T-helper 2 cell (primary cell): ENCODE measurements around the gene ADAMTS20.
"Not testable (repeated sequence)": the region's sequence is repeated elsewhere in the genome, so short reads cannot be mapped to it uniquely, and the experiment has no call there.

Experiments used
- DNase-seq, 5 experiments: peaks; one replicate each; pipeline versions ENCODE4 v3.0.0 to v3.0.0-alpha.2; 2012 to 2022

Gene ADAMTS20

GRCh38 chr12:43462741-43463140 is 89.3 kb downstream of the ADAMTS20 start:
- DNase-seq, result no peak

GRCh38 chr12:43462080-43462479 is 89.9 kb downstream of the ADAMTS20 start:
- no peak for DNase-seq

- DNase-seq, result no peak
Measured at GRCh38 chr12:43459285-43459684, 92.7 kb downstream of the ADAMTS20 start.

- DNase-seq, result no peak
Measured at GRCh38 chr12:43453761-43454160, 98.2 kb downstream of the ADAMTS20 start.

- DNase-seq, result peak in 4 of 5 experiments; percentile 1 to 43 (median 20)
Measured at GRCh38 chr12:43444940-43445564, 107.0 kb downstream of the ADAMTS20 start.

- DNase-seq, result no peak
Measured at GRCh38 chr12:43436597-43436996, 115.4 kb downstream of the ADAMTS20 start.

- no peak for DNase-seq
Measured at GRCh38 chr12:43434614-43435013, 117.4 kb downstream of the ADAMTS20 start.

GRCh38 chr12:43428088-43428600 is 123.9 kb downstream of the ADAMTS20 start:
- no peak for DNase-seq

- DNase-seq, result no peak
Measured at GRCh38 chr12:43425361-43425760, 126.6 kb downstream of the ADAMTS20 start.

- DNase-seq, result no peak
Measured at GRCh38 chr12:43416981-43417380, 135.0 kb downstream of the ADAMTS20 start.

GRCh38 chr12:43407816-43408645 is 144.0 kb downstream of the ADAMTS20 start:
- no peak for DNase-seq

GRCh38 chr12:43406801-43407200 is 145.2 kb downstream of the ADAMTS20 start:
- DNase-seq, result no peak

- DNase-seq, result no peak
Measured at GRCh38 chr12:43402436-43402835, 149.6 kb downstream of the ADAMTS20 start.

- DNase-seq, result no peak
Measured at GRCh38 chr12:43401096-43401495, 150.9 kb downstream of the ADAMTS20 start.

GRCh38 chr12:43396671-43397070 is 155.3 kb downstream of the ADAMTS20 start:
- no peak for DNase-seq

- no peak for DNase-seq
Measured at GRCh38 chr12:43392116-43392515, 159.9 kb downstream of the ADAMTS20 start.

- DNase-seq, result no peak
Measured at GRCh38 chr12:43381879-43382278, 170.1 kb downstream of the ADAMTS20 start.

- no peak for DNase-seq
Measured at GRCh38 chr12:43378448-43378847, 173.6 kb downstream of the ADAMTS20 start.

- no peak for DNase-seq
Measured at GRCh38 chr12:43370263-43370662, 181.7 kb downstream of the ADAMTS20 start.

GRCh38 chr12:43362910-43363694 is 188.9 kb downstream of the ADAMTS20 start:
- no peak for DNase-seq

GRCh38 chr12:43361031-43361710 is 190.8 kb downstream of the ADAMTS20 start:
- DNase-seq, result no peak

- DNase-seq, result not testable (repeated sequence)
Measured at GRCh38 chr12:43360001-43360400, 192.0 kb downstream of the ADAMTS20 start.

GRCh38 chr12:43357141-43357540 is 194.9 kb downstream of the ADAMTS20 start:
- DNase-seq, result no peak
